Diencephalon (tissue), 1 donor: ENCODE data around the gene ZNF577. TPM values are rescaled to one million over a fixed set of nuclear protein-coding genes. Genes with fewer than 3 reads are reported as not detected.

Experiments used
- total RNA-seq: library from RNA; depleted of rRNA; stranded (reverse); fragments of >200 nt; gene quantifications from one replicate; pipeline ENCODE4 v1.2.3, GENCODE V29; 2014

Gene ZNF577
- 64.8 TPM for total RNA-seq

DNA sequence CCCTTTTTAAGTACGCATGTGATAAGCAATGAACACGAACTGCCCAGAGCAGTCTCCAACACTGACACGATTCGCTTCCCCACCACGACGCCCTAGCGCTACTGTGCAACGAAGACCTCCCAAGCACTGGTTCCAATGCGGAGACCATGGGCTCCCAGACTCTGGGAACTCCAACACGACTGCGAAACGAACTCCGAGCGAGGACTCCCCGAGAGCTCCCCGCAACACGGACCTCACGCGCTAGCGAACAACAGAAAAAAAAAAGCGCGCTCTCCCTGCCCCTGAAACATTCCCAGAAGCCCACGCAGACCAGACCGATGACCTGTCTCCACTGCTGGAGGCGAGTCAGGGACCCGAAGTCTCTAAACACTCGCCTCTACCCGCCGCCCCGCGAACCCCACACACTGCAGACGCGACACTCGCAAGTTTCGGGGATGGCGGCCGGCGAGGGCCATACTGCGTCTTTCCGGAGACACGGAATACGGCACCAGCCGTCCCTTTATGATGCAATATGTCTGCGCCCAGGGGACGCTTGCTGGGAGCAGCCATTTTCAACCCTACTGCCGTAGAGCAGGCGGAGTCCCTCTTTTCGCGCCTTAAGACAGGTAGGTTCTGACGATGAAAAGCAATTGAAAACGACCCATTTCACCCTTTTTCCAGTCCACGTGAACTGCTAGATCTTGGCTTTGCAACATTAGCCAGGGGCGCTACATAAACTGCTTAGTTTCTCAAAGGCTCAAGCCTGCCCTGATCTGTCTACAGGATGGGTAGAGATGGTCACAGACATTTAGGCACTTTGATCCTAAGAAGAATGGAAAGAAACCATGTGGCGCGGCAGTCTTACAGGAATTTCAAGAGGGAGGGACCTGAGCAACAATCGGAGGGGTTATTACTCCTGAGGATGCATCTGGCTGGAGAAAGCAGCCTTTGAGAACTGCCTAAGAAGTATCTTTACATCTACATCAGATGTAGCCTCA lies at the start of gene ZNF577:
TSS of gene ZNF577 (minus strand) at position 430 of the 977 bp plus-strand sequence. CDS start 7,569 bp downstream, outside the sequence.

DNA sequence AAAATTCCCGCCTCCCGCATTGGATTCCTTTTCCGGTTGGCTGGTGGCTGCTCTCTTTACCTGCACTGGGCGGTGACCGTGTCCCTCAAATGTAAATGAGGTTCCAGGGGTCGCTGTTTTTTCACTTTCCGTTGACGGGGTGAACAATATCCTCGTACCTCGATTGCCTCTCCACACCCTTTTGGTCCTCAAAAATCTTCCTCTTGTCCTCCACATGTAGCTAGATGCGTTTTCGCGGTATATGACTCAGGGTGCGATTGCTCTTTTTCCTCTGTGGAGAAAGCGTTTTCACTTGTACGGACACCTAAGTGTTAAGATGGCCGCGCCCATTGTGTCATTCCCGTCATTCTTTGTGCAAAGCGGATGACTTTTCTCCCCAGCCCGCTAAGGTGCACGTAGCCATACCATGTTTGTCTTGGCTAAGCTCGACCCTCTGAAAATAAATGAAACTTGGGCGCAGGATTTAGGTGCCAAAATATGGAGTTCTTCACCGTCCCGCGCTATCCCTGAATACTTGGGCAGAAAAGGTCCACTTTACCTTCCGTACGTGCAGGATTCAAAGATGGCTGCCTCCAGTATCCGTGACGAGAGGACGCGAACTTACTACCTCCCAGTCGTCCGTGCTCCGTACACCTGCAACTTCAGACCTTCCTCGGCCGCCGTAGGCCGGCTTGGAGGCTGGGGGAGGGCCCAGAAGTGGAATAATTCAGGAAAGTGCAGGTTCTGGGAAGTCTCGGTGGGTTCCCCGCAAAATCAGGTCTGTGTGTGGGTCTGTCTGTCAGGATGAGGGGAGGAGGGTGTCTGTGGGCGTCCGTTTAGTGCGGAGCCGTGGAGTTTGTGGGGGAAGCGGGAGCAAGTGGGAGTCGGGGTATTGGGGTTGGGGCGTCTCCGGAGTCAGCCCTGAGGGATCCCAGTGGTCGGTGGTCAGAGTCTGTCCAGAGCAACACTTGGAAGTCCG lies 39.3 kb upstream of the ZNF577 start, which contains the start of gene ZNF613:
TSS of gene ZNF613 (plus strand) at position 689 of the 958 bp plus-strand sequence. CDS start 8,749 bp downstream, outside the sequence.

DNA sequence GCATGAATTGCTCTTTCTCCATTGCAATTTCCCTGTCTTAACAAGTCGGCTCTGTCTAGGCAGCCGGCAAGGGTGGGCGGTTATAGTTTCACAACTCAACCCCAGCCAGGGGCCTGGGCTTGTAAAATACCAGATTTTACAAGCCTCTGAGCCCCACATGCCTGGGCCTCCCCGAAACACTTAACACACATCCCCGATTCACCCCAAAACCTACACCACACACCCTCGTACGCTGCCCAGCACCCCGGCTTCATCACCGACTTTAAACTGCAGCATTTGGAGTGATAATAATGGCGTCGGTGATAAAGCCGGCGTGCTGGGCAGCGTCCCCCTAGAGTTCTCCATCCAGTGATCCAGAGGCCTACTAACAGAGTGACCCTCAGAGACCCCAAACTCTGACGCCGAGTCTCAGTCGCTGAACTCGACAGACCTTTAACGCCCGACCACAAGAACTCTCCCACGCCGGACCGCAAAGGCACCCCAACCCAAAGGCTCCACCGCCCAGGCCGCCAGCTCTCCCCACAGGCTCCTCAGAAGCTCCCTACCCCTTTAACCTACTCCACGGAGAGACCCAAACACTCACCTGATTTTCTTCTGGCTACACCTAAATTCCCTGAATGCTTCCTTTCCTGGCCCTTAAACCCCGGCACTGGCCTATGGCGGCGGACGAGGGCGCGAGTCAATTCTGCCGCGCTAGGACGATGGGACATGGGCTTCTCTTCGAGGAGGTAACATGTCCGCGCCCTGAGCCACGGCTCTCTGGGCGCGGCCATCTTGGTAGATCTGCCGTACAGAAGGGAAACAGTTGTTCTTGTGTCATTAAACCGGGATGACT lies 16.8 kb upstream of the ZNF577 start, which contains the start of gene ZNF649:
TSS of gene ZNF649 (minus strand) at position 687 of the 835 bp plus-strand sequence. CDS start 4,910 bp downstream, outside the sequence.

Other genes starting within 250 kb of the ZNF577 start
- 1.2 TPM for gene SIGLEC14, start 241.1 kb downstream of the ZNF577 start, total RNA-seq
- 4.4 TPM for gene SPACA6, start 194.6 kb downstream of the ZNF577 start, total RNA-seq
- gene HAS1, start 164.0 kb downstream of the ZNF577 start, total RNA-seq: 5.5 TPM
- gene FPR1, start 136.1 kb downstream of the ZNF577 start, total RNA-seq: 10.6 TPM
- 0.92 TPM for gene FPR2, start 126.8 kb downstream of the ZNF577 start, total RNA-seq
- gene FPR3, start 92.8 kb downstream of the ZNF577 start, total RNA-seq: 0.46 TPM
- gene ZNF649, start 17.1 kb upstream of the ZNF577 start, total RNA-seq: 39.0 TPM
- gene ZNF613, start 39.5 kb upstream of the ZNF577 start, total RNA-seq: 10.4 TPM
- 14.8 TPM for gene ZNF350, start 98.9 kb upstream of the ZNF577 start, total RNA-seq
- gene ZNF615, start 120.3 kb upstream of the ZNF577 start, total RNA-seq: 28.1 TPM
- gene ZNF614, start 140.4 kb upstream of the ZNF577 start, total RNA-seq: 27.2 TPM
- 22.4 TPM for gene ZNF432, start 160.9 kb upstream of the ZNF577 start, total RNA-seq
- gene ZNF841, start 207.8 kb upstream of the ZNF577 start, total RNA-seq: 42.0 TPM